ENCODE data around the gene CNGA4. TPM values are rescaled to one million over a fixed set of nuclear protein-coding genes. Genes with fewer than 3 reads are reported as not detected.

CNGA4 gene
- total RNA-seq, 1 donor from 2014 or later, result 3.8 TPM

DNA sequence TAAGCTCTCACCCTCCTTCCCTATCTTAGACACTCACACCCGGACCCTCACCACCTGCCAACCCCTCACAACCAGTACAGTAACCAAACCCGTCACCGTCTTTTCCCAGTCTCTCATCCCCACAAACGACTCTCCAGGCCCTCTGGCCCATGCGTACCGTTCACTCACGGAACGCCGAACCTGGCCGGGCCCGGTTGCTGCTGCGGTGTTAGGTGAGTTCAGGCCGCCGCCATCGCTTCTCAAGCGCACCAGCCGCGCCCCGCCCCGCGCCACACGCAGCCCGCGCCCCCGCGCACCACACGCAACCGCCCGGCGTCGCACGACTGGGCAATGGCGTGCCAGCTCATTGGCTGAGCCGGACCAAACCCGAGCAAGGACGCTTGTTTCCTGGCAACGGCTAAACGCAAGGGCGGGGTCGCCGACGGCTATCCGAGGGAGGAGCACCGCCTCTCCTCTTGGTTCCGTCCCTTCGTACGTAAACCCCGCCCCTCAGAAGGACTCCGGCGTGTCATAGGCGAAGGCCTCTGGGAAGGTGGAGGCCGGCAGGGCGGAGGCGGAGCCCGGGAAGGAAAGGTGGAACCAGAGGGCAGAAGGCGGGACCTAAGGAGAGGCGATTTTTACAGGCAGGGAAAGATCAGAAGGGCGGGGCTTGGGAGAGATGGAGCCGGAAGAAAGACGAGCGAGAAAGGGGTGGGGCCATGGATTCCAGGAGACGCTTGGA is 4.3 kb upstream of the CNGA4 start, which contains the start of gene FHIP1B:
TSS of gene FHIP1B (minus strand) at position 250 of the 721 bp plus-strand sequence. CDS start 10,120 bp downstream, outside the sequence.
- ATAC-seq, result peak; percentile 97 to 98
- DNase-seq, result peak; percentile 100
- Histone ChIP-seq H3K4me3 (peak within 1 kb of the TSS; percentile 82), H3K27me3 (ENCODE audit: low read depth) (no peaks in the 10 kb centered on the region), H3K36me3 (no peaks in the 10 kb centered on the region), H3K27ac (peak within 1 kb of the TSS; percentile 91), H3K9me3 (no peaks in the 10 kb centered on the region), H3K4me1 (peaks cover 26% of the 10 kb centered on the region)
- intact Hi-C loops (cut with DNase I), result no loop called here
- TF ChIP-seq, protein P1, sequence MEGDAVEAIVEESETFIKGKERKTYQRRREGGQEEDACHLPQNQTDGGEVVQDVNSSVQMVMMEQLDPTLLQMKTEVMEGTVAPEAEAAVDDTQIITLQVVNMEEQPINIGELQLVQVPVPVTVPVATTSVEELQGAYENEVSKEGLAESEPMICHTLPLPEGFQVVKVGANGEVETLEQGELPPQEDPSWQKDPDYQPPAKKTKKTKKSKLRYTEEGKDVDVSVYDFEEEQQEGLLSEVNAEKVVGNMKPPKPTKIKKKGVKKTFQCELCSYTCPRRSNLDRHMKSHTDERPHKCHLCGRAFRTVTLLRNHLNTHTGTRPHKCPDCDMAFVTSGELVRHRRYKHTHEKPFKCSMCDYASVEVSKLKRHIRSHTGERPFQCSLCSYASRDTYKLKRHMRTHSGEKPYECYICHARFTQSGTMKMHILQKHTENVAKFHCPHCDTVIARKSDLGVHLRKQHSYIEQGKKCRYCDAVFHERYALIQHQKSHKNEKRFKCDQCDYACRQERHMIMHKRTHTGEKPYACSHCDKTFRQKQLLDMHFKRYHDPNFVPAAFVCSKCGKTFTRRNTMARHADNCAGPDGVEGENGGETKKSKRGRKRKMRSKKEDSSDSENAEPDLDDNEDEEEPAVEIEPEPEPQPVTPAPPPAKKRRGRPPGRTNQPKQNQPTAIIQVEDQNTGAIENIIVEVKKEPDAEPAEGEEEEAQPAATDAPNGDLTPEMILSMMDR (IDR thresholded peaks at IDR 0.05), result peak; percentile 35

DNA sequence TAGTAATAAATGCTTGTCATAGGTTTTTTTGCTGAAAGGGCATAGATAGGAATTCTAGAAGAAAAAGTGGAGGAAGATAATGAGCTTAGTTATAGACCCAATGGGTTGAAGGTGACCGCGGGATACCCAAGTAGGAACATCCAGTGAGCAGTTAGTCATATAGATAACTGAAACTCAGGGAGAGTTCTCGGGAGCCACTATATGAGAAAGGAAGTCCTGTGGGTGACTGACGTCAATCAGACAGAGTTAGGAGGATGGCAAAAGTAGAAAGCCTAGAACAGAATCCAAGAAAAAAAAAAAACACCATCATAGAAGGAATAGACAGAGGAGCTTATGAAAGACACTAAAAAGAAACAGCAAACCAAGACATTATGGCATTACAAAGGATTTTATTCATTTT is 1.6 kb upstream of the CNGA4 start:
- DNase-seq (no peak), ATAC-seq (no peak)
- Histone ChIP-seq H3K4me1 (peaks cover 20% of the 10 kb centered on the region), H3K36me3 (no peaks in the 10 kb centered on the region), H3K9me3 (no peaks in the 10 kb centered on the region), H3K27me3 (ENCODE audit: low read depth) (no peaks in the 10 kb centered on the region), H3K4me3 (no peak overlapping the region), H3K27ac (no peak overlapping the region)
- TF ChIP-seq, protein P1 (IDR thresholded peaks at IDR 0.05), result no peak
- intact Hi-C loops (cut with DNase I), result no loop called here

DNA sequence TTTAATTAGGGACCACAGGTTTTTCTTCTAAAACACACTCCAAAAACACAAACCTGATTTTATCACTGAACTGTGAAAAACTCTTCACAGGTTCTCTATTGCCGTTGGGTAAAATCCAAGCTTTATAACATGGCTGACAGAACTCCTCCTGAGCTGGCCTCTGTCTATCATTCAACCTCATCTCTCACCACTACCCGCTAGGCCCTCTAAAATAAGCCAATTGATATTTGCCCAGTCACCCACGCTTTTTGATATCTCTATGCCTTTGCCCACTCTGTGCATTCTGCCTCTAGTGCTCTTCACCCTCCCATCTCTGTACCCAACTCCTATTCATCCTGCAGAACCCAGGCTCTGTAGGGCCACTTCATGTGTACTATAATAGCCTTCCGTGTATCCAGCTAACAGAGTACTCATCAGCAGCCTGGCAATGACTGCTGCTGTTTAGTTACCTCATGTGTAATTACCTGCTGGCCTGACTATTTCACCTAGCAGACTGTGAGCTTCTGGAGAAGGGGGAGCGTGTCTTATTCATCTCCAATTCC is 1.1 kb upstream of the CNGA4 start:
- H3K27ac ChIP-seq, result no peak overlapping the region
- intact Hi-C loops (cut with DNase I), result no loop called here
- DNase-seq (no peak), ATAC-seq (no peak)
- H3K36me3 ChIP-seq, result no peaks in the 10 kb centered on the region
- H3K27me3 ChIP-seq (ENCODE audit: low read depth), result no peaks in the 10 kb centered on the region
- TF ChIP-seq, protein P1 (IDR thresholded peaks at IDR 0.05), result no peak
- H3K4me3 ChIP-seq, result no peak overlapping the region
- peaks cover 18% of the 10 kb centered on the region for H3K4me1 ChIP-seq
- H3K9me3 ChIP-seq, result no peaks in the 10 kb centered on the region

DNA sequence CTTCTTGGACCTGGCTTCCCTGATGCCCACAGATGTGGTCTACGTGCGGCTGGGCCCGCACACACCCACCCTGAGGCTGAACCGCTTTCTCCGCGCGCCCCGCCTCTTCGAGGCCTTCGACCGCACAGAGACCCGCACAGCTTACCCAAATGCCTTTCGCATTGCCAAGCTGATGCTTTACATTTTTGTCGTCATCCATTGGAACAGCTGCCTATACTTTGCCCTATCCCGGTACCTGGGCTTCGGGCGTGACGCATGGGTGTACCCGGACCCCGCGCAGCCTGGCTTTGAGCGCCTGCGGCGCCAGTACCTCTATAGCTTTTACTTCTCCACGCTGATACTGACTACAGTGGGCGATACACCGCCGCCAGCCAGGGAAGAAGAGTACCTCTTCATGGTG is 1.2 kb downstream of the CNGA4 start:
- no peak overlapping the region for H3K4me3 ChIP-seq
- H3K9me3 ChIP-seq, result no peaks in the 10 kb centered on the region
- no peak overlapping the region for H3K27ac ChIP-seq
- H3K36me3 ChIP-seq, result no peaks in the 10 kb centered on the region
- DNase-seq, result no peak
- no peaks in the 10 kb centered on the region for H3K27me3 ChIP-seq (ENCODE audit: low read depth)
- no peak for ATAC-seq
- intact Hi-C loops (cut with DNase I), result no loop called here
- H3K4me1 ChIP-seq, result peaks cover 6% of the 10 kb centered on the region
- TF ChIP-seq, protein P1 (IDR thresholded peaks at IDR 0.05), result no peak

DNA sequence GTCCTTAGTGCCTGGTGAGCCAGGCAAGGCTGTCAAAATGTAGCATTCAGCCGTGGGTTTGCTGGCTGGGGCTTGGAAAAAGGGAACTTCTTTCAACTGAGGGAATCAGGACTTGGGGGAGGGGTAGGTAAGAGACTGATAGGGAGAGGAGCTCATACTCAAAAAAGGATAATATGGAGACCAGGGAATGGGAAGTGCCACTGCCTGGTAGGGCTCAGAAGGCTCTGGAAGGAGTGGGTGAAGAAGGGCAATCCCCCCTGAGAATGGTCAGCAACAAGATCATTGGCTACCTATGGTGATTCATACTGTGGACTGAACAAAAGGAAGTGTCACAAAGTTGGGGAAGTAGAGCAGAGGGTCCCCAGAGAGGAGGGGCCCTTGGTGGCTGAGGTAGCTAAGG is 1.9 kb downstream of the CNGA4 start:
- Histone ChIP-seq H3K9me3 (no peaks in the 10 kb centered on the region), H3K27me3 (ENCODE audit: low read depth) (no peaks in the 10 kb centered on the region), H3K36me3 (no peaks in the 10 kb centered on the region), H3K27ac (no peak overlapping the region), H3K4me3 (no peak overlapping the region), H3K4me1 (peaks cover under 1% of the 10 kb centered on the region)
- TF ChIP-seq, protein P1 (IDR thresholded peaks at IDR 0.05), result no peak
- intact Hi-C loops (cut with DNase I), result no loop called here
- DNase-seq (no peak), ATAC-seq (peak in 1 of 2 donors; percentile 10)
